ENCODE measurements around the gene GRAP2.

The GRAP2 gene

GRCh38 chr22:40009951-40010671 is 109.2 kb downstream of the GRAP2 start:
- no peak overlapping the region for H2AFZ ChIP-seq (ENCODE audit: low read length)
- H3K79me2 ChIP-seq (ENCODE audit: low read length): no peaks in the 10 kb centered on the region
- H3K4me3 ChIP-seq (ENCODE audit: low read length): no peak overlapping the region
- H4K20me1 ChIP-seq (ENCODE audit: insufficient read depth, low read length): no peaks in the 10 kb centered on the region
- no peak for DNase-seq
- H3K9ac ChIP-seq (ENCODE audit: low read length): no peak overlapping the region
- peaks cover 11% of the 10 kb centered on the region; the same call in 1 of the 2 replicates for H3K27me3 ChIP-seq (replicated peaks; ENCODE audit: insufficient read depth, low read length)
- no peaks in the 10 kb centered on the region for H3K4me1 ChIP-seq (ENCODE audit: low read length)
- TF ChIP-seq EZH2 (optimal IDR thresholded peaks at IDR 0.05; ENCODE audit: low read depth, low read length): no peak
- H3K9me3 ChIP-seq (replicated peaks; ENCODE audit: insufficient read depth, low read length): no peaks in the 10 kb centered on the region
- no peaks in the 10 kb centered on the region for H3F3A ChIP-seq (ENCODE audit: insufficient read depth, low read length)
- H3K9me2 ChIP-seq (replicated peaks; ENCODE audit: insufficient read depth, low read length): no peaks in the 10 kb centered on the region
- H3K27ac ChIP-seq (ENCODE audit: low read length): no peak overlapping the region
- no peak overlapping the region for H3K4me2 ChIP-seq (ENCODE audit: low read depth, low read length)
- no peaks in the 10 kb centered on the region for H3K36me3 ChIP-seq (replicated peaks; ENCODE audit: insufficient read depth, low read length)

- no peaks in the 10 kb centered on the region for H3F3A ChIP-seq (ENCODE audit: insufficient read depth, low read length)
- H3K36me3 ChIP-seq (replicated peaks; ENCODE audit: insufficient read depth, low read length): no peaks in the 10 kb centered on the region
- peak; percentile 15 for DNase-seq
- H3K79me2 ChIP-seq (ENCODE audit: low read length): no peaks in the 10 kb centered on the region
- no peak overlapping the region for H3K4me3 ChIP-seq (ENCODE audit: low read length)
- peak overlapping the region; percentile 3; the same call in 1 of the 2 replicates for H2AFZ ChIP-seq (ENCODE audit: low read length)
- H3K9ac ChIP-seq (ENCODE audit: low read length): no peak overlapping the region
- H3K27ac ChIP-seq (ENCODE audit: low read length): no peak overlapping the region
- TF ChIP-seq CTCF (IDR thresholded peaks at IDR 0.05; ENCODE audit: low read length): no peak
- TF ChIP-seq EZH2phosphoT487 (IDR thresholded peaks at IDR 0.05; ENCODE audit: low read length): no peak
- no peak for TF ChIP-seq EZH2 (optimal IDR thresholded peaks at IDR 0.05; ENCODE audit: low read depth, low read length)
- H3K4me1 ChIP-seq (ENCODE audit: low read length): no peaks in the 10 kb centered on the region
- no peaks in the 10 kb centered on the region for H3K9me2 ChIP-seq (replicated peaks; ENCODE audit: insufficient read depth, low read length)
- no peaks in the 10 kb centered on the region for H3K9me3 ChIP-seq (replicated peaks; ENCODE audit: insufficient read depth, low read length)
- no peaks in the 10 kb centered on the region for H4K20me1 ChIP-seq (ENCODE audit: insufficient read depth, low read length)
- peaks cover 11% of the 10 kb centered on the region; the same call in 1 of the 2 replicates for H3K27me3 ChIP-seq (replicated peaks; ENCODE audit: insufficient read depth, low read length)
- no peak overlapping the region for H3K4me2 ChIP-seq (ENCODE audit: low read depth, low read length)
These were observed 109.9 kb downstream of the GRAP2 start for GRCh38 chr22:40010746-40011145.

GRCh38 chr22:40014667-40015248 is 113.9 kb downstream of the GRAP2 start:
- H3K27me3 ChIP-seq (replicated peaks; ENCODE audit: insufficient read depth, low read length): no peaks in the 10 kb centered on the region
- H2AFZ ChIP-seq (ENCODE audit: low read length): no peak overlapping the region
- no peak overlapping the region for H3K9ac ChIP-seq (ENCODE audit: low read length)
- H3K4me3 ChIP-seq (ENCODE audit: low read length): no peak overlapping the region
- TF ChIP-seq EZH2phosphoT487 (IDR thresholded peaks at IDR 0.05; ENCODE audit: low read length): no peak
- TF ChIP-seq CTCF (IDR thresholded peaks at IDR 0.05; ENCODE audit: low read length): no peak
- no peak for TF ChIP-seq EZH2 (optimal IDR thresholded peaks at IDR 0.05; ENCODE audit: low read depth, low read length)
- no peak overlapping the region for H3K27ac ChIP-seq (ENCODE audit: low read length)
- no peak for DNase-seq
- H3K9me2 ChIP-seq (replicated peaks; ENCODE audit: insufficient read depth, low read length): no peaks in the 10 kb centered on the region
- H3K79me2 ChIP-seq (ENCODE audit: low read length): no peaks in the 10 kb centered on the region
- no peaks in the 10 kb centered on the region for H3F3A ChIP-seq (ENCODE audit: insufficient read depth, low read length)
- H3K36me3 ChIP-seq (replicated peaks; ENCODE audit: insufficient read depth, low read length): no peaks in the 10 kb centered on the region
- H3K9me3 ChIP-seq (replicated peaks; ENCODE audit: insufficient read depth, low read length): no peaks in the 10 kb centered on the region
- no peaks in the 10 kb centered on the region for H3K4me1 ChIP-seq (ENCODE audit: low read length)
- no peak overlapping the region for H3K4me2 ChIP-seq (ENCODE audit: low read depth, low read length)
- H4K20me1 ChIP-seq (ENCODE audit: insufficient read depth, low read length): no peaks in the 10 kb centered on the region
